ENCODE data around the gene POTEJ.
"Not testable (repeated sequence)": the region's sequence is repeated elsewhere in the genome, so short reads cannot be mapped to it uniquely, and the experiment has no call there.

The POTEJ gene

GRCh38 chr2:130667516-130667915 is 56.3 kb downstream of the POTEJ start:
- H3K36me3 Mint-ChIP-seq (ENCODE audit: low read depth); H3K27me3 Mint-ChIP-seq; H3K4me1 Mint-ChIP-seq (ENCODE audit: low read depth); H3K9me3 Mint-ChIP-seq; H3K27ac Mint-ChIP-seq; H3K4me3 Mint-ChIP-seq: not testable (repeated sequence)

GRCh38 chr2:130670026-130670745 is 58.9 kb downstream of the POTEJ start:
- H3K36me3 Mint-ChIP-seq (ENCODE audit: low read depth); H3K27ac Mint-ChIP-seq; H3K4me3 Mint-ChIP-seq; H3K27me3 Mint-ChIP-seq; H3K4me1 Mint-ChIP-seq (ENCODE audit: low read depth); H3K9me3 Mint-ChIP-seq: not testable (repeated sequence)

GRCh38 chr2:130692041-130692770 is 81.0 kb downstream of the POTEJ start:
- not testable (repeated sequence) for H3K27ac Mint-ChIP-seq; H3K4me1 Mint-ChIP-seq (ENCODE audit: low read depth); H3K9me3 Mint-ChIP-seq; H3K36me3 Mint-ChIP-seq (ENCODE audit: low read depth); H3K4me3 Mint-ChIP-seq
- peaks cover 10% of the 10 kb centered on the region for H3K27me3 Mint-ChIP-seq

- not testable (repeated sequence) for H3K27ac Mint-ChIP-seq; H3K9me3 Mint-ChIP-seq; H3K27me3 Mint-ChIP-seq; H3K4me1 Mint-ChIP-seq (ENCODE audit: low read depth); H3K36me3 Mint-ChIP-seq (ENCODE audit: low read depth); H3K4me3 Mint-ChIP-seq
These were observed 82.2 kb downstream of the POTEJ start for GRCh38 chr2:130693474-130693873.

GRCh38 chr2:130703250-130703649 is 92.0 kb downstream of the POTEJ start:
- H3K4me1 Mint-ChIP-seq (ENCODE audit: low read depth); H3K9me3 Mint-ChIP-seq; H3K36me3 Mint-ChIP-seq (ENCODE audit: low read depth): not testable (repeated sequence)

More at GRCh38 chr2:130703250-130703649, 92.0 kb downstream of the POTEJ start:
- H3K4me3 Mint-ChIP-seq, H3K27ac Mint-ChIP-seq, H3K27me3 Mint-ChIP-seq: not testable (repeated sequence)

Data from stimulated activated naive CD8-positive, alpha-beta T cell treated with anti-CD3 and anti-CD28 coated beads, Interleukin-15, Interleukin-2, amounts not matched to agents 100 ng/mL and 50 ng/mL, for 24 hours (primary cell).